Right lobe of liver (tissue), 6 donors: ENCODE measurements around the gene TMEM80. TPM values are rescaled to one million over a fixed set of nuclear protein-coding genes. Genes with fewer than 3 reads are reported as not detected.
A peak's percentile ranks its signal among the peaks of the same experiment; 100 is the strongest.

ENCODE experiments used
- ATAC-seq, 4 donors: fragments of 200-7000 bp; cut with Tn5 transposase; one replicate each; pipeline ENCODE4 v1.9.1; 2020; ENCODE audit warnings: mild to moderate bottlenecking in 4 of 4, moderate library complexity in 4 of 4
- DNase-seq, 3 donors: peaks; one replicate each; pipeline ENCODE4 v3.0.0-alpha.2; 2020
- H3K27ac ChIP-seq, 3 donors: fragments of 200-600 bp; one replicate each; pipeline ENCODE4 v1.8.0; 2022
- H3K27me3 ChIP-seq, 2 donors: fragments of 200-600 bp; one replicate each; pipeline ENCODE4 v1.8.0; 2022
- H3K36me3 ChIP-seq, 4 donors: fragments of 200-600 bp; sonication (generic) in 1 of 4; one replicate each; pipeline versions ENCODE4 v1.5.1 to v1.8.0; 2017 to 2022; ENCODE audit warnings: control low read depth in 1 of 4
- H3K4me1 ChIP-seq, 4 donors: fragments of 200-600 bp; sonication (generic) in 1 of 4; one replicate each; pipeline versions ENCODE4 v1.5.1 to v1.8.0; 2017 to 2022; ENCODE audit warnings: control low read depth in 1 of 4
- H3K4me3 ChIP-seq, 3 donors: fragments of 200-600 bp; one replicate each; pipeline ENCODE4 v1.8.0; 2022
- H3K9me3 ChIP-seq, 4 donors: fragments of 200-600 bp; sonication (generic) in 1 of 4; one replicate each; pipeline versions ENCODE4 v1.5.1 to v1.8.0; 2017 to 2022; ENCODE audit warnings: control low read depth in 1 of 4
- CTCF ChIP-seq, 4 donors: fragments of 200-600 bp in 3 of 4; fragments of 450-650 bp in 1 of 4; IDR thresholded peaks; one replicate each; pipeline versions ENCODE4 v1.5.1 to v1.8.0; 2016 to 2022; ENCODE audit warnings: antibody characterized with exemption in 4 of 4, mild to moderate bottlenecking in 2 of 4
- POLR2A ChIP-seq: fragments of 450-650 bp; IDR thresholded peaks from one replicate; pipeline ENCODE4 v1.6.1; 2017; ENCODE audit warnings: antibody characterized with exemption, mild to moderate bottlenecking
- WGBS: methylation state at CpG from one replicate; pipeline ENCODE4 v1.1.6; 2018; ENCODE audit warnings: low coverage, low lambda C conversion rate; ENCODE audit not compliant: insufficient coverage; ENCODE audit errors: missing lambda C conversion rate; 5-methylcytosine and 5-hydroxymethylcytosine counted together
- intact Hi-C, 2 donors: fragments of 100-400 bp; cut with DNase I; formaldehyde crosslinking; loops; one replicate each; pipeline versions ENCODE4 v1.11.2 to v1.14.1; 2022
- total RNA-seq, 6 experiments: library from RNA; depleted of rRNA in 2 of 6; stranded (reverse); fragments of >200 nt in 2 of 6; fragmentation: NEBNext Ultra II Directional in 3 of 6; extraction: Animal tissue kit (Norgen Biotek cat#: 25700) in 3 of 6; gene quantifications; one replicate each; pipeline versions ENCODE4 v1.1.0 to v1.2.4, GENCODE V29; 2016 to 2023
- donor health status: DM: no; HTN: yes; CAD: no.
- donor health status: DM: no; HTN: no; CAD: no.
- donor health status: DM: no; HTN: no; CAD: no.
- donor health status: DM: no; HTN: yes; CAD: no.
- donor health status: DM: no; HTN: yes; CAD: no.

TMEM80 gene
- total RNA-seq, 6 experiments from 2014 or later, result 6.9 to 15.5 (median 10.5) TPM

GRCh38 chr11:680970-681369, 14.6 kb upstream of the TMEM80 start:
- ATAC-seq, result no peak
- Histone ChIP-seq H3K36me3 (peaks cover 0 to 34% (median 6%) of the 10 kb centered on the region in 4 donors), H3K27ac (no peak overlapping the region)

GRCh38 chr11:686451-687243, 9.0 kb upstream of the TMEM80 start:
- intact Hi-C loops, result no loop called here
- Histone ChIP-seq H3K27ac (no peak overlapping the region), H3K27me3 (no peaks in the 10 kb centered on the region), H3K9me3 (no peaks in the 10 kb centered on the region), H3K36me3 (peaks cover 0 to 46% (median 7%) of the 10 kb centered on the region in 4 donors), H3K4me3 (no peak overlapping the region), H3K4me1 (no peaks in the 10 kb centered on the region)
- WGBS, result 59% methylated on average over 10 of the region's 30 CpGs
- no peak for DNase-seq
- TF ChIP-seq POLR2A (no peak), CTCF (IDR thresholded peaks at IDR 0.05) (no peak)
- peak in 2 of 4 donors; percentile 19 to 23 for ATAC-seq

More at GRCh38 chr11:680970-681369, 14.6 kb upstream of the TMEM80 start:
- WGBS, result 89% methylated on average over 7 of the region's 13 CpGs
- Histone ChIP-seq H3K9me3 (no peaks in the 10 kb centered on the region), H3K4me3 (no peak overlapping the region), H3K4me1 (peaks cover 0 to 18% (median 0%) of the 10 kb centered on the region in 4 donors), H3K27me3 (no peaks in the 10 kb centered on the region)
- TF ChIP-seq POLR2A (no peak), CTCF (IDR thresholded peaks at IDR 0.05) (no peak)
- DNase-seq, result no peak
- intact Hi-C loops, result no loop called here

- intact Hi-C loops, result no loop called here
- no peak for DNase-seq
- Histone ChIP-seq H3K36me3 (peaks cover 0 to 46% (median 7%) of the 10 kb centered on the region in 4 donors), H3K4me3 (no peak overlapping the region), H3K9me3 (no peaks in the 10 kb centered on the region), H3K27ac (no peak overlapping the region), H3K27me3 (no peaks in the 10 kb centered on the region), H3K4me1 (no peaks in the 10 kb centered on the region)
- WGBS, result 86% methylated on average over 13 of the region's 13 CpGs
- no peak for ATAC-seq
- TF ChIP-seq POLR2A, result no peak
- TF ChIP-seq CTCF (IDR thresholded peaks at IDR 0.05), result no peak
These were observed 7.9 kb upstream of the TMEM80 start for GRCh38 chr11:687751-688150.

GRCh38 chr11:688681-689080, 6.9 kb upstream of the TMEM80 start:
- H3K27me3 ChIP-seq, result no peaks in the 10 kb centered on the region
- ATAC-seq (no peak), DNase-seq (no peak)
- H3K9me3 ChIP-seq, result no peaks in the 10 kb centered on the region
- H3K4me1 ChIP-seq, result peaks cover 0 to 3% (median under 1%) of the 10 kb centered on the region in 4 donors
- whole genome bisulfite sequencing, result 92% methylated on average over 2 of the region's 9 CpGs
- intact Hi-C loops, result no loop called here
- TF ChIP-seq POLR2A (no peak), CTCF (IDR thresholded peaks at IDR 0.05) (no peak)
- H3K36me3 ChIP-seq, result peaks cover 0 to 43% (median 7%) of the 10 kb centered on the region in 4 donors
- H3K27ac ChIP-seq, result no peak overlapping the region
- H3K4me3 ChIP-seq, result no peak overlapping the region
